H1 (cell line): ENCODE results near the gene PAPSS2. TPM values are rescaled to one million over a fixed set of nuclear protein-coding genes. Genes with fewer than 3 reads are reported as not detected.

Source experiments
- CTCF ChIA-PET: fragments of 300-600 bp; sonication (Branson Sonifier 250); formaldehyde crosslinking; loops from one replicate; lab custom pipeline; 2021; ENCODE audit not compliant: partially characterized antibody; lab: Charles Lee
- POLR2A ChIA-PET: fragments of 300-600 bp; sonication (Branson Sonifier 250); formaldehyde crosslinking; loops from one replicate; lab custom pipeline; 2021; ENCODE audit warnings: inconsistent platforms; ENCODE audit not compliant: partially characterized antibody; lab: Charles Lee
- DNase-seq, 2 experiments: peaks; one replicate each; pipeline versions ENCODE4 v3.0.0 to v3.0.0-alpha.2; 2010 to 2022; ENCODE audit warnings: low spot score in 2 of 2, low read depth in 1 of 2, mixed read lengths in 1 of 2
- FAIRE-seq: peaks from 2 replicates; lab custom pipeline; 2011; peaks lifted over from hg19 to GRCh38; lab: Jason Lieb, UNC
- H2AFZ ChIP-seq: 2 replicates; pipeline ENCODE4 v1.8.1; 2012; ENCODE audit warnings: low read length, inconsistent platforms
- H2AK5ac ChIP-seq: 2 replicates; pipeline ENCODE4 v1.6.1; 2013; ENCODE audit warnings: low read depth, low read length
- H2BK120ac ChIP-seq: replicated peaks from 2 replicates; pipeline ENCODE3; 2013; ENCODE audit warnings: low read depth, low read length, inconsistent platforms
- H2BK12ac ChIP-seq: 2 replicates; pipeline ENCODE4 v1.6.1; 2013; ENCODE audit warnings: low read depth, low read length
- H2BK15ac ChIP-seq: 2 replicates; pipeline ENCODE4 v1.6.1; 2013; ENCODE audit warnings: low read length
- H2BK20ac ChIP-seq: 2 replicates; pipeline ENCODE4 v1.6.1; 2013; ENCODE audit warnings: low read length
- H2BK5ac ChIP-seq: 2 replicates; pipeline ENCODE4 v1.6.1; 2013; ENCODE audit warnings: low read depth, low read length
- H3K14ac ChIP-seq: 2 replicates; pipeline ENCODE4 v1.6.1; 2013; ENCODE audit warnings: inconsistent platforms; ENCODE audit not compliant: insufficient read length
- H3K18ac ChIP-seq: 2 replicates; pipeline ENCODE4 v1.6.1; 2013; ENCODE audit warnings: low read length; ENCODE audit errors: extremely low read depth
- H3K23ac ChIP-seq: 2 replicates; pipeline ENCODE4 v1.6.1; 2013; ENCODE audit warnings: inconsistent platforms; ENCODE audit not compliant: insufficient read length
- H3K23me2 ChIP-seq: 2 replicates; pipeline ENCODE4 v1.6.1; 2013; ENCODE audit warnings: low read depth, low read length
- H3K27ac ChIP-seq: 2 replicates; pipeline ENCODE4 v1.6.1; 2011; ENCODE audit warnings: low read depth, low read length, inconsistent platforms
- H3K27me3 ChIP-seq, 4 experiments: replicated peaks in 1 of 4; 1 replicate in 1 of 4; 2 replicates in 3 of 4; pipeline versions ENCODE4 v1.6.1 to v1.8.1; 2011 to 2013; ENCODE audit warnings: low read length in 3 of 4, mild to moderate bottlenecking in 3 of 4, inconsistent platforms in 2 of 4, mixed read lengths in 2 of 4, moderate library complexity in 1 of 4; ENCODE audit not compliant: control insufficient read depth in 3 of 4, insufficient read depth in 3 of 4; ENCODE audit errors: extremely low read depth in 1 of 4
- H3K36me3 ChIP-seq, 4 experiments: 2 replicates each; pipeline versions ENCODE4 v1.6.1 to v1.8.1; 2011 to 2013; ENCODE audit warnings: mild to moderate bottlenecking in 4 of 4, low read length in 3 of 4, moderate library complexity in 2 of 4, control low read depth in 1 of 4, inconsistent platforms in 1 of 4; ENCODE audit not compliant: insufficient read depth in 4 of 4, control insufficient read depth in 2 of 4
- H3K4ac ChIP-seq: replicated peaks from 2 replicates; pipeline ENCODE3; 2013; ENCODE audit warnings: low read length, low read depth, mixed read lengths, inconsistent platforms; ENCODE audit not compliant: insufficient read length
- H3K4me1 ChIP-seq, 4 experiments: replicated peaks in 1 of 4; 1 replicate in 1 of 4; 2 replicates in 3 of 4; pipeline versions ENCODE4 v1.6.1 to v1.8.1; 2011 to 2013; ENCODE audit warnings: low read length in 3 of 4, inconsistent platforms in 2 of 4, mixed read lengths in 1 of 4; ENCODE audit not compliant: insufficient read depth in 4 of 4, control insufficient read depth in 3 of 4
- H3K4me2 ChIP-seq, 2 experiments: 2 replicates each; pipeline versions ENCODE4 v1.6.1 to v1.8.1; 2011 to 2013; ENCODE audit warnings: low read depth in 2 of 2, low read length in 2 of 2, control low read depth in 1 of 2, inconsistent platforms in 1 of 2, mild to moderate bottlenecking in 1 of 2; ENCODE audit not compliant: insufficient read depth in 1 of 2
- H3K4me3 ChIP-seq, 4 experiments: fragments of 200-600, 300-600 bp in 1 of 4; sonication (generic), shearing (Covaris generic), sonication (Bioruptor Twin) in 1 of 4; 2 replicates each; pipeline versions ENCODE4 v1.5.1 to v1.8.1; 2011 to 2016; ENCODE audit warnings: low read length in 4 of 4, low read depth in 3 of 4, control low read depth in 2 of 4, inconsistent platforms in 2 of 4, mild to moderate bottlenecking in 2 of 4, mixed read lengths in 1 of 4, moderate library complexity in 1 of 4; ENCODE audit not compliant: insufficient read depth in 2 of 4; ENCODE audit errors: extremely low read depth in 1 of 4
- H3K56ac ChIP-seq: replicated peaks from 2 replicates; pipeline ENCODE3; 2013; ENCODE audit warnings: low read depth, mild to moderate bottlenecking, mixed read lengths, low read length, inconsistent platforms; ENCODE audit not compliant: insufficient read length
- H3K79me1 ChIP-seq: 2 replicates; pipeline ENCODE4 v1.6.1; 2013; ENCODE audit warnings: low read depth, low read length, control low read depth
- H3K79me2 ChIP-seq, 2 experiments: 2 replicates each; pipeline versions ENCODE4 v1.6.1 to v1.8.1; 2012 to 2013; ENCODE audit warnings: low read length in 2 of 2, mild to moderate bottlenecking in 2 of 2, inconsistent platforms in 1 of 2; ENCODE audit not compliant: insufficient read depth in 2 of 2, control insufficient read depth in 1 of 2
- H3K9ac ChIP-seq, 4 experiments: replicated peaks in 1 of 4; 1 replicate in 1 of 4; 2 replicates in 3 of 4; pipeline versions ENCODE4 v1.6.1 to v1.8.1; 2011 to 2013; ENCODE audit warnings: low read depth in 3 of 4, low read length in 3 of 4, control low read depth in 2 of 4, mild to moderate bottlenecking in 2 of 4, moderate library complexity in 2 of 4, inconsistent platforms in 1 of 4; ENCODE audit errors: extremely low read depth in 1 of 4
- H3K9me3 ChIP-seq, 2 experiments: 2 replicates each; pipeline versions ENCODE4 v1.6.1 to v1.8.1; 2012 to 2013; ENCODE audit warnings: mild to moderate bottlenecking in 2 of 2, moderate library complexity in 2 of 2, control low read depth in 1 of 2, inconsistent platforms in 1 of 2, low read depth in 1 of 2, low read length in 1 of 2, mixed read lengths in 1 of 2; ENCODE audit not compliant: insufficient read depth in 2 of 2
- H4K20me1 ChIP-seq, 2 experiments: replicated peaks in 1 of 2; 2 replicates each; pipeline versions ENCODE3 to v1.8.1; 2011 to 2013; ENCODE audit warnings: inconsistent platforms in 2 of 2, low read length in 2 of 2, mild to moderate bottlenecking in 1 of 2; ENCODE audit not compliant: insufficient read depth in 2 of 2, control insufficient read depth in 1 of 2
- H4K5ac ChIP-seq: 2 replicates; pipeline ENCODE4 v1.6.1; 2013; ENCODE audit warnings: low read length, low read depth, mixed read lengths, inconsistent platforms; ENCODE audit not compliant: insufficient read length
- H4K8ac ChIP-seq: 2 replicates; pipeline ENCODE4 v1.8.0; 2013; ENCODE audit warnings: mild to moderate bottlenecking, moderate library complexity, low read length, inconsistent platforms; ENCODE audit not compliant: insufficient read depth; ENCODE audit errors: extremely low read depth
- H4K91ac ChIP-seq: replicated peaks from 2 replicates; pipeline ENCODE3; 2013; ENCODE audit warnings: low read length, mixed read lengths, inconsistent platforms; ENCODE audit not compliant: insufficient read length
- CBX8 ChIP-seq: fragments of 300-800, 300-1000 bp; sonication (generic); IDR thresholded peaks from 2 replicates; pipeline ENCODE4 v1.7.1; 2016; ENCODE audit warnings: low read depth, low read length, borderline replicate concordance
- POU5F1 ChIP-seq: IDR thresholded peaks from 2 replicates; pipeline ENCODE4 v1.6.1; 2011; ENCODE audit warnings: low read depth, mild to moderate bottlenecking, low read length, moderate library complexity
- RFX5 ChIP-seq: IDR thresholded peaks from 2 replicates; pipeline ENCODE4 v1.6.1; 2011; ENCODE audit warnings: low read depth, low read length, improper control_type of control experiment, borderline replicate concordance
- WGBS, 2 experiments: shearing (Covaris generic) in 1 of 2; methylation state at CpG; one replicate each; pipeline versions ENCODE4 v1.1.6 to v1.1.7; 2013 to 2015; ENCODE audit warnings: low lambda C conversion rate in 2 of 2, mixed read lengths in 2 of 2, inconsistent platforms in 1 of 2, low coverage in 1 of 2, missing lambda C conversion rate in 1 of 2; ENCODE audit not compliant: insufficient replicate concordance in 2 of 2, insufficient coverage in 1 of 2, insufficient read length in 1 of 2; ENCODE audit errors: extremely low coverage in 1 of 2, missing lambda C conversion rate in 1 of 2; 5-methylcytosine and 5-hydroxymethylcytosine counted together
- polyA plus RNA-seq, 7 experiments: library from polyadenylated mRNA; depleted of rRNA in 3 of 7; stranded (reverse) in 5 of 7; unstranded in 2 of 7; fragments of >200 nt in 5 of 7; fragments of 200-250 nt in 2 of 7; gene quantifications; 1 replicate in 5 of 7; 2 replicates in 1 of 7; 4 replicates in 1 of 7; pipeline versions ENCODE4 v1.2.1 to v1.2.3, GENCODE V29; 2011 to 2013; ENCODE audit warnings: missing spikeins in 2 of 7, mixed read lengths in 2 of 7
- total RNA-seq: library from RNA; stranded (reverse); fragmentation: NEBNext Ultra II Directional; extraction: Animal tissue kit (Norgen Biotek cat#: 25700); gene quantifications from 2 replicates; pipeline ENCODE4 v1.2.1, GENCODE V29; 2021

Gene PAPSS2
- total and polyA plus RNA-seq, 2 of the 8 experiments (the other 6 are each of a cell fraction or from before 2014, with no cell fraction given), result 7.6 to 20.2 TPM

DNA sequence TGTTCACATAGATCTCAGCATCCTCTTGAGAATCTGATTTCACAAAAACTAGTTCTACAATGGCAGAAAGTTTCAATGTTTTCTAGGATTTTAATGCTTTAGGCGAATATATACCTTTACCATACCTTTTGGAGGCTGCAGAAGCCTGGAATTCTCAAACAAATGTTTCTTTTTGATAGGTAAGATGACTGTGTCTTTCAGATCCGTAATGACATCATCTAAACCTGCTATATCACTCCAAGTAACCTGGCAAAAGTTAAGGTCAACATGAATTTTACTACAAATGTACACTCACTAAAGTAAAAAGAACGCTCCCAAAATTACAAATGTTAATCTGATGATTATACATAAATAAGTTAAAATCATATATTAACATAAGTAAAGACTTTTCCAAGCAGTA is 130.5 kb downstream of the PAPSS2 start:
- Histone ChIP-seq H2BK20ac (no peak overlapping the region), H3K36me3 (peaks cover 0 to 34% (median 5%) of the 10 kb centered on the region in 4 experiments; a peak in 4 of 8 replicates), H4K91ac (no peak overlapping the region), H2BK5ac (no peak overlapping the region), H2BK15ac (no peak overlapping the region), H2BK12ac (no peak overlapping the region), H3K4ac (no peak overlapping the region), H3K4me3 (no peak overlapping the region), H3K4me2 (no peak overlapping the region), H3K4me1 (peaks cover 0 to 5% (median 0%) of the 10 kb centered on the region in 4 experiments; a peak in 2 of 7 replicates), H3K9me3 (no peaks in the 10 kb centered on the region), H2AFZ (no peak overlapping the region), H4K20me1 (peaks cover 0 to 2% of the 10 kb centered on the region in 2 experiments), H2AK5ac (no peak overlapping the region), H3K79me2 (peaks cover 0 to 2% of the 10 kb centered on the region in 2 experiments; a peak in 1 of 4 replicates), H4K5ac (no peak overlapping the region), H3K18ac (no peak overlapping the region), H3K9ac (no peak overlapping the region), H3K27me3 (no peaks in the 10 kb centered on the region), H3K27ac (no peak overlapping the region), H4K8ac (no peak overlapping the region), H3K23ac (no peak overlapping the region), H3K56ac (no peak overlapping the region), H2BK120ac (no peak overlapping the region), H3K23me2 (no peaks in the 10 kb centered on the region), H3K14ac (no peak overlapping the region), H3K79me1 (no peaks in the 10 kb centered on the region; the same call in 1 of the 2 replicates)
- DNase-seq (no peak), FAIRE-seq (no peak)
- CTCF ChIA-PET, result interaction anchor here (1.1 to 1.6 kb wide), 2 partner anchors 256 to 599 kb away, joined by 3 to 5 read pairs; no protein-coding TSS in a partner anchor
- no peak for TF ChIP-seq RFX5
- no peak for TF ChIP-seq CBX8
- TF ChIP-seq POU5F1, result no peak
- POLR2A ChIA-PET, result no interaction called here
- WGBS, 2 experiments, result 93% methylated on average over 3 of the region's 3 CpGs; no CpG with 5 or more reads in 1 of the 2 experiments
